IPS DF 6.9 (cell line): ENCODE results near the gene ZNF511.
"Not testable (repeated sequence)": the region's sequence is repeated elsewhere in the genome, so short reads cannot be mapped to it uniquely, and the experiment has no call there.

Experiments used
- DNase-seq: peaks from one replicate; pipeline ENCODE4 v3.0.0-alpha.2; 2013; ENCODE audit warnings: low read depth, low spot score
- H3K27ac ChIP-seq: one replicate; pipeline ENCODE4 v1.5.1; 2013; ENCODE audit warnings: low read length, control low read depth
- H3K27me3 ChIP-seq: 2 replicates; pipeline ENCODE4 v1.6.1; 2013; ENCODE audit warnings: mild to moderate bottlenecking, low read length; ENCODE audit not compliant: control insufficient read depth, insufficient read depth
- H3K36me3 ChIP-seq: 2 replicates; pipeline ENCODE4 v1.6.1; 2013; ENCODE audit warnings: low read length; ENCODE audit not compliant: control insufficient read depth, insufficient read depth
- H3K4me1 ChIP-seq: 2 replicates; pipeline ENCODE4 v1.6.1; 2013; ENCODE audit warnings: low read length; ENCODE audit not compliant: control insufficient read depth, insufficient read depth
- H3K4me3 ChIP-seq: 2 replicates; pipeline ENCODE4 v1.5.1; 2013; ENCODE audit warnings: mild to moderate bottlenecking, low read length
- H3K9me3 ChIP-seq: 2 replicates; pipeline ENCODE4 v1.6.1; 2013; ENCODE audit warnings: low read length, inconsistent platforms; ENCODE audit not compliant: control insufficient read depth, insufficient read depth
- WGBS: extraction: QIAGEN DNeasy Blood & Tissue Kit; methylation state at CpG from one replicate; pipeline ENCODE4 v1.1.7; 2013; ENCODE audit warnings: mixed read lengths, missing lambda C conversion rate; ENCODE audit not compliant: insufficient read length, insufficient coverage; 5-methylcytosine and 5-hydroxymethylcytosine counted together

ZNF511 gene

GRCh38 chr10:133308421-133309099, at the start of gene ZNF511, which contains the start of gene TUBGCP2:
ZNF511 (plus strand) TSS chr10:133308914; CDS start chr10:133308944, 30 bp downstream.
TUBGCP2 (minus strand) TSS chr10:133308872; CDS start chr10:133302941, 5,931 bp downstream.
- WGBS, result no CpG with 5 or more reads among the region's 89 CpGs
- Histone ChIP-seq H3K4me3 (peak within 1 kb of the TSS; percentile 75), H3K27ac (no peak within 1 kb of the TSS), H3K4me1 (0 out of 2 replicates have a peak, but pooled peaks cover 3% of the 10 kb centered on the region), H3K9me3 (no peaks in the 10 kb centered on the region), H3K36me3 (peaks cover 9% of the 10 kb centered on the region), H3K27me3 (no peaks in the 10 kb centered on the region)
- DNase-seq, result peak; percentile 39

- peaks cover 11% of the 10 kb centered on the region for H3K4me1 ChIP-seq
Measured at GRCh38 chr10:133259602-133259989, 49.1 kb upstream of the ZNF511 start.

DNA sequence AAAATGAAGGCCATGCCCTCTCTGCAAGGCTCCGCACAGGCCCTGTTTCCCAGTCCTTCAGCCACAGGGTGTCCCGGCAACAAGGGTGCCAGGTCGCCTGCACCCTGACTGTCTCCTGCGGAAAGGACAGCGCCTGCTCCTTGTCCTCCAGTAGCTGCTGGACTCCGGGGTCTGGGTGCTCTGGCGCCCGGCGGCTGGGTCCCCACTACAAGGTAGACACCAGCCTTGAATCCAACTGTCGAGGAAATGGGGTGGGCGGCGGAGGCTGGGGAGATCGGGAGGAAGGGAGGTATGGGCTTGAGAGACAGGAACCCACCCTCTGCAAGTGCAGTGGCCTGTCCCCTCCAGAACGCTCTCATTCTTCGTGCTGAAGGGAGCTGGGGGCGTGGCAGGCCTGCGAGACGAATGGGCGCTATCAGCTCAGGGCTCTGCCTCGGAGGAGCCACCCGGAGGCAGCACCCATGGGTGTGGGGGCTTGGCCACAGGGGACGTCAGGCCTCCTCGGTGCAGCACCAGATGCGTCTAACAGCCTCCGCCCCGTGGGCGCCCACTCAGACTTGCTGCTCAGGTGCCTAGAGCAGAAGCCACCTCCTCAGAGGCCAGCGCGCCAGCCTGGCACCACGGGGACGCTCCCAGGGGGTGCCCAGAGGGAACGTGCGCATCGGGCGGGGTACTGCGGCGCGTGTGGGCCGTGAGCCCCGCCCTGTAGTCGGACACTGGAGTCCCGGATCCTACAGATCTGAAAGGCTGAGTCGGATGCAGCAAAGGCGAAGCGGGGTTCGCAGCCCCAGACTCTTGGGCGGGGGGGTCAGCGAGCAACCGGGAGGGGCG, 47.6 kb upstream of the ZNF511 start:
- no peaks in the 10 kb centered on the region for H3K27me3 ChIP-seq
- peak overlapping the region; percentile 82; the same call in 1 of the 2 replicates for H3K4me3 ChIP-seq
- DNase-seq, result no peak
- peaks cover 11% of the 10 kb centered on the region for H3K4me1 ChIP-seq
- H3K9me3 ChIP-seq, result no peaks in the 10 kb centered on the region
- no peaks in the 10 kb centered on the region; the same call in 1 of the 2 replicates for H3K36me3 ChIP-seq
- H3K27ac ChIP-seq, result no peak overlapping the region
- no CpG with 5 or more reads among the region's 50 CpGs for WGBS

More at GRCh38 chr10:133259602-133259989, 49.1 kb upstream of the ZNF511 start:
- DNase-seq, result no peak
- no peaks in the 10 kb centered on the region; the same call in 1 of the 2 replicates for H3K36me3 ChIP-seq
- WGBS, result no CpG with 5 or more reads among the region's 12 CpGs
- no peak overlapping the region for H3K4me3 ChIP-seq
- no peaks in the 10 kb centered on the region for H3K27me3 ChIP-seq
- no peaks in the 10 kb centered on the region for H3K9me3 ChIP-seq
- H3K27ac ChIP-seq, result no peak overlapping the region

- Histone ChIP-seq H3K27ac (no peak overlapping the region), H3K9me3 (no peaks in the 10 kb centered on the region), H3K4me1 (peaks cover 11% of the 10 kb centered on the region), H3K27me3 (no peaks in the 10 kb centered on the region), H3K36me3 (no peaks in the 10 kb centered on the region; the same call in 1 of the 2 replicates), H3K4me3 (peak overlapping the region; percentile 82)
- no peak for DNase-seq
- WGBS, result no CpG with 5 or more reads among the region's 79 CpGs
Measured at GRCh38 chr10:133261726-133262325, 46.9 kb upstream of the ZNF511 start.

GRCh38 chr10:133262696-133263095, 46.0 kb upstream of the ZNF511 start:
- H3K36me3 ChIP-seq, result no peaks in the 10 kb centered on the region; the same call in 1 of the 2 replicates
- no CpG with 5 or more reads among the region's 14 CpGs for WGBS
- no peak overlapping the region for H3K4me3 ChIP-seq
- no peaks in the 10 kb centered on the region for H3K9me3 ChIP-seq
- no peak for DNase-seq
- peaks cover 10% of the 10 kb centered on the region for H3K4me1 ChIP-seq
- no peak overlapping the region for H3K27ac ChIP-seq
- no peaks in the 10 kb centered on the region for H3K27me3 ChIP-seq

DNA sequence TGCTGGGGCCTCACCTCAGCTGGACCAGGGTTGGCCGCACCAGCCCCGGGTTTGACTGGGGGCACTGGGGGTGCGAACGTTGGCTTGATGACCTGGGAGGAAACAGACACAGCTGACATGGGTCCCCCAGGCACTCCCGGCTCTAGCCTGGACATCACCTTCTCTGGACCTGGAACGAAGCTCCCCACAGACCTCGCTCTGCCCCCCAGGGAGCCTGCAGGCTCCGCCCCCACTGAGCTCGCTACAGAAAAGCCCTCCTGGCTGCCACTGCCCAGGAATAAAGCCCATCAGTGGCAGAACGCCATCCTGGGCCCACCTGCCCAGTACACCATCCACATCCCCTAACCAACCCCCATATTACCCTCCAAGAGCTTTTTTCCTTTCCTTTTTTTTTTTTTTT, 45.0 kb upstream of the ZNF511 start:
- Histone ChIP-seq H3K27ac (no peak overlapping the region), H3K9me3 (no peaks in the 10 kb centered on the region), H3K27me3 (no peaks in the 10 kb centered on the region)

GRCh38 chr10:133264461-133264860, 44.3 kb upstream of the ZNF511 start:
- no CpG with 5 or more reads among the region's 9 CpGs for WGBS
- Histone ChIP-seq H3K9me3 (no peaks in the 10 kb centered on the region), H3K36me3 (no peaks in the 10 kb centered on the region), H3K27me3 (no peaks in the 10 kb centered on the region), H3K27ac (no peak overlapping the region), H3K4me1 (peaks cover 3% of the 10 kb centered on the region), H3K4me3 (no peak overlapping the region)
- DNase-seq, result no peak

More for the DNA sequence above, 45.0 kb upstream of the ZNF511 start:
- Histone ChIP-seq H3K36me3 (no peaks in the 10 kb centered on the region; the same call in 1 of the 2 replicates), H3K4me1 (peaks cover 4% of the 10 kb centered on the region), H3K4me3 (no peak overlapping the region)
- DNase-seq, result no peak
- WGBS, result no CpG with 5 or more reads among the region's 10 CpGs

DNA sequence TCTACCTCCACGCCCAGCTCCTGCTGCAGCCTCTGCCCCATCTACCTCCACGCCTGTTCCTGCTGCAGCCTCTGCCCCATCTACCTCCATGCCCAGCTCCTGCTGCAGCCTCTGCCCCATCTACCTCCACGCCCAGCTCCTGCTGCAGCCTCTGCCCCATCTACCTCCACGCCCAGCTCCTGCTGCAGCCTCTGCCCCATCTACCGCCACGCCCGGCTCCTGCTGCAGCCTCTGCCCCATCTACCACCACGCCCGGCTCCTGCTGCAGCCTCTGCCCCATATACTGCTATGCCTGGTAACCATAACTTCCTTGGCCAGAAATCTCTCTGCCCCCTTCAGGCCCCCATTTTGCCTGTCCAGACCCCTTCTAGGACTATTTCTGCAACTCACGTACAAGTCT, 43.7 kb upstream of the ZNF511 start:
- H3K27ac ChIP-seq, H3K4me3 ChIP-seq, DNase-seq, H3K27me3 ChIP-seq, H3K9me3 ChIP-seq, H3K4me1 ChIP-seq, H3K36me3 ChIP-seq: not testable (repeated sequence)
- no CpG with 5 or more reads among the region's 10 CpGs for WGBS

- H3K4me3 ChIP-seq, result no peak overlapping the region
- H3K4me1 ChIP-seq, result peaks cover under 1% of the 10 kb centered on the region
- WGBS, result no CpG with 5 or more reads among the region's 21 CpGs
- H3K27ac ChIP-seq, result no peak overlapping the region
- no peaks in the 10 kb centered on the region for H3K27me3 ChIP-seq
- H3K9me3 ChIP-seq, result no peaks in the 10 kb centered on the region
- DNase-seq, result no peak
- H3K36me3 ChIP-seq, result no peaks in the 10 kb centered on the region
Measured at GRCh38 chr10:133266056-133266795, 42.5 kb upstream of the ZNF511 start.

GRCh38 chr10:133267293-133267692, 41.4 kb upstream of the ZNF511 start:
- H3K4me3 ChIP-seq, result no peak overlapping the region
- peaks cover 2% of the 10 kb centered on the region; the same call in 1 of the 2 replicates for H3K4me1 ChIP-seq
- H3K9me3 ChIP-seq, result no peaks in the 10 kb centered on the region
- no peaks in the 10 kb centered on the region for H3K27me3 ChIP-seq
- WGBS, result no CpG with 5 or more reads among the region's 14 CpGs
- H3K27ac ChIP-seq, result no peak overlapping the region
- no peak for DNase-seq
- no peaks in the 10 kb centered on the region for H3K36me3 ChIP-seq
